ENCODE data around the gene RRH. TPM values are rescaled to one million over a fixed set of nuclear protein-coding genes. Genes with fewer than 3 reads are reported as not detected.
"Not testable (repeated sequence)": the region's sequence is repeated elsewhere in the genome, so short reads cannot be mapped to it uniquely, and the experiment has no call there.

RRH gene
- total RNA-seq, 1 donor from 2014 or later = not detected

DNA sequence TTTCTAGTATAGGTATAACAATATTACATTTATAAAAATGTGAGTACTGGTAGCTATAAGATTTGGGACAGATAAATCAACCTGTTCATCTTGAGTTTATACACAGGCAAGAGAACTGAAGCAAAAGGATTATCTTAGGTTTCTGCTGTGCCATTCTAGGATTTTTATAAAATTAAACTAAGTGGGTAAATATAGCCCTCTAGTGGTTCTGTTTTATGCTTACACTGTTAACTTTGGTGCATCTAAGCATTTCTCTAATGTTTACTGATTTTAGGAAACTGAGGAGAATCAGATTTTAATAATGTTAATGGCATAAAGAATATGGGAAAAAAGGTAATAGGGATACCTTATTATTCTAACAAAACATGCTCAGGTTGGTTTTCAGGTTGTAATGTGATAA is 1.1 kb upstream of the RRH start:
- DNase-seq (no peak), ATAC-seq (no peak)
- intact Hi-C loops (cut with micrococcal nuclease) = loop anchor here (5.0 to 10.0 kb wide), 2 partner anchors 389 to 412 kb away; no protein-coding TSS in a partner anchor

- DNase-seq (no peak), ATAC-seq (no peak)
- intact Hi-C loops (cut with micrococcal nuclease) = no loop called here
These were observed 6.0 kb downstream of the RRH start for GRCh38 chr4:109833756-109834155.

DNA sequence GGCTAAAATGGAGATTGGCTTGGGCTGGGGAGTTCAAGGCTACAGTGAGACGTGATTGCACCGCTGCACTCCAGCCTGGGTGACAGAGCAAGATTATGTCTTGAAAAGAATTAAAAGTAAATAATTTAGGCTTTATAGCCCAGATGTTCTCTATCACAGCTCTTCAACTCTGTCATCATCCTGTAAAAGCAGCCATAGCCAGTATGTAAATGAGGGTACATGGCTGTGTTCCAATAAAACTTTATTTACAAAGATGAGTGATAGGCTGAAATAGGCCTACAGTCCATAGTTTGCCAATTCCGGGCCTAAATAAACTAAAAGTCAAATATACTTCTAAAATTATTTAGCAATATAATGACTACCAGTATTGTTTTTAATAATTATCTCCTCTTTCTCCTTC is 9.2 kb downstream of the RRH start:
- no peak for DNase-seq
- no peak for ATAC-seq
- intact Hi-C loops (cut with micrococcal nuclease) = no loop called here

GRCh38 chr4:109846395-109847098 is 18.8 kb downstream of the RRH start:
- DNase-seq = no peak
- ATAC-seq = no peak
- intact Hi-C loops (cut with micrococcal nuclease) = no loop called here

GRCh38 chr4:109847896-109848442 is 20.2 kb downstream of the RRH start, which contains the start of gene LRIT3:
Gene LRIT3 (plus strand): TSS chr4:109848107. CDS start chr4:109848202, 95 bp downstream.
- intact Hi-C loops (cut with micrococcal nuclease) = no loop called here
- ATAC-seq (no peak), DNase-seq (no peak)

DNA sequence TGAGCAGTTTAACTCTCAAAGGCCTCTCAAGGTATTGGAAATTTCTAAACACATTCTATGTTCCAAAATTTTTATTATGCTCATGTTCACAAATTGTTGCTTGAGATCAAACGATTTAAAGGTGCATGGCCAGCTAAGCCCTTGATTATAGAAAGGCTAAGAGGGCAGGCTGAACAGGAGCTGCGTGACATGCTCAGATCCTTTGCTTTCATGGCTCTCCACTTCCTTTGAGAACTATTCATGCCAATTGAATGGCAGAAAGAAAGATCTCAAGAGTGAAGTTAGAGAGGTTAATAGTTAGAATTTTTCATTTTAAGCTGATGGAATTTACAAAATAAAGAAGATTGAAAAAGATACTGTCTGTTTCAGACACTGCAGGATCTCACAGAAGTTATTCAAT is 20.7 kb downstream of the RRH start:
- ATAC-seq = no peak
- no peak for DNase-seq
- intact Hi-C loops (cut with micrococcal nuclease) = no loop called here

- intact Hi-C loops (cut with micrococcal nuclease) = no loop called here
- DNase-seq = no peak
- no peak for ATAC-seq
These were observed 22.8 kb downstream of the RRH start for GRCh38 chr4:109850601-109851000.

- DNase-seq; intact Hi-C loops (cut with micrococcal nuclease); ATAC-seq: not testable (repeated sequence)
These were observed 31.9 kb downstream of the RRH start for GRCh38 chr4:109859426-109860300.

- no peak for DNase-seq
- ATAC-seq = no peak
These were observed 33.5 kb downstream of the RRH start for GRCh38 chr4:109861271-109861670.

DNA sequence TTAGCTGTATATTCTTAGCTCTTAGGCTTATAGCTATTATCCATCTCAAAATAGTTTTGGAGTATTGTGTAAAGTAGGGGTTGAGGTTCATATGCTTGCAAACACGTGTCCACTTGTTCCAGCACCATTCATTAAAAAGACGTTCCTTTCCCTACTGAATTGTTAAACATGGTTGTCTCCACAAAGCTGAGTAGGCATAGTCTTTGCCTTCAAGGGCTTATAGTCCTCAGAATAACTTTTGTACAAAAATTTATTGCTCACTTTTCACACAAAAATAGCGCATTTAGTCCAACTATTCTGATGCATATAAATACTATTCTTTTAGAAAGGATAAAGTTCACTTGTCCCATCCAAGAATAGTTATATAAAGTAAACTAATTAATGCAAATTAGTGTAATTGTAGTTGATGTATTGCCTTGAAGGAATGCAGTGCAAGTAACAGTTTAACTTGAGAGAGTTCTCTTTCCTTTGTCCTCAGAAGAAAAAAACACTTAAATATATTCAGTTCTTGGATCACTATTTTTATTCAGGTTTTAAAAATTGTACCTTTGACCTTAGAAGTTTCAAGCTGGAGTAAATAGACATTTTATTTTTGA is 34.2 kb downstream of the RRH start:
- intact Hi-C loops (cut with micrococcal nuclease) = no loop called here
- ATAC-seq = no peak
- no peak for DNase-seq

More at GRCh38 chr4:109861271-109861670, 33.5 kb downstream of the RRH start:
- intact Hi-C loops (cut with micrococcal nuclease) = no loop called here

DNA sequence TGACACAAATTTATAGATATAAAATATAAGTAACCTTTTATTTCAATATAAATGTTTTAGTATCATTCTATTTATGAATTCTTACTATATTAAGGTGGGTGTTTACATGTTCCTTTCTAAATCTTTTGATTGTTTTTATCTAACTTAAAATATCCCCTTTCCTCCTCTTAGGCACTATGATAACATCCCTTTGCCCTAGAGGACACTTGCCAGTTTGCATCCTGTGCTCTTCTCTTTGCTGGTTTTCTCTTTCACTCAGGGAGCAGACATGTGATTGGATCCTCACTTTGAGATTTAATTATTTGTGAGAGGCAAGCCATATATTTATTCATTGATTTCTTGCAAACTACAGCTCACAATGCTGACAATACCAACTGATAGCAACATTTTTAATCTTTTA is 36.4 kb downstream of the RRH start:
- DNase-seq (no peak), ATAC-seq (no peak)
- intact Hi-C loops (cut with micrococcal nuclease) = no loop called here

GRCh38 chr4:109870061-109870460 is 42.3 kb downstream of the RRH start:
- DNase-seq = no peak
- intact Hi-C loops (cut with micrococcal nuclease) = no loop called here
- ATAC-seq = no peak

DNA sequence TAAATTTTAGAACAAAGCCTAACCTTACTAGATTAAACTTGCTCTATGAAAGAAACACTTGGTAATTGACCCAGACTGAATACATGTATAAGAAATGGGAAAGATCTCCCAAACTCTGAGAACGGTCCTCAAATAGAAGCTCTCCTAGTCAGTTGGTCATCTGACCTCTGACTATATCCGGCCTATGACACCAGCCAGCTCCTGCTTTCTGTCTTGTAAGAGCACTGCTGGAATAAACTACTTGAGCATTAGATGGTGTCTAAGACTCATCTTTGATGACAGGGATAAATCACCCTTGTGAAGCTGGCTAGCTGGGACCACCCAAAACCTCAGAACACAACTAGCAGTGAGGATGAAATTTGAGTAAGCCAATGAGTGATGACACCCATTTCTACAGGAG is 44.3 kb downstream of the RRH start:
- intact Hi-C loops (cut with micrococcal nuclease) = no loop called here
- ATAC-seq = no peak
- DNase-seq = no peak

DNA sequence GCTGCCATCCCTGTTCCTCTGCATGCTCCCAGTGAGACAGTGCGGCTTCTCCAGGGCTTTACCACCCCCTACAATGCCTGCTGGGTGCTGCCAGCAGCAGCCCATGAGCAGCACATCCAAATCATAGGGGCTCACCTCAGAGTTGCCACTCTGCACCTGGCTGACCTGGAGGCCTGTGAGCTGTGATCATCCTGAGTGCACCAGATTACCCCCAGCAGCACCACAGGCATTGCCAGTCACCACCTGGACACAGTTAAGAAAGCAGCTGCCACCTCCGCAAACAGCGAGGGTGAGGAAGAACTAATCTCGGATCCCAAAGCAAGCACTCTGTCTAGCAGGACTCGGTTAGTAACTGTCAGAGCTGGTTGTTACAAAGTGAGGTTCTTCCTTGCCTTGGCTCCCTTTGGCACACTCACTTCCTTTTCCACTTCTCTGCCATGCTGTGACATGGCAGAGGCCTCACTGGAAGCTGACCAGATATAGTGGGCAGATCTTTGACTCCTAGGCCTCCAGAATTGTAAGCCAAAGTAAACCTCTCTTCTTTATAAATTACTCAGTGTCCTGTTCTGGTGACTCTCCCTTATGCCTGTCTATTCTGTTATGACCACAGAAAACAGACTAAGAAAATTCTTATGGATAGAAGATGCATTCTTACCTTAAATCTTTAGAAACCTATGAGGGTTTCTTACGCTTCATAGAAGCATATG is 45.3 kb downstream of the RRH start:
- DNase-seq (no peak), ATAC-seq (no peak)
- intact Hi-C loops (cut with micrococcal nuclease) = no loop called here

GRCh38 chr4:109873791-109874514 is 46.2 kb downstream of the RRH start:
- no peak for DNase-seq
- intact Hi-C loops (cut with micrococcal nuclease) = no loop called here
- no peak for ATAC-seq

DNA sequence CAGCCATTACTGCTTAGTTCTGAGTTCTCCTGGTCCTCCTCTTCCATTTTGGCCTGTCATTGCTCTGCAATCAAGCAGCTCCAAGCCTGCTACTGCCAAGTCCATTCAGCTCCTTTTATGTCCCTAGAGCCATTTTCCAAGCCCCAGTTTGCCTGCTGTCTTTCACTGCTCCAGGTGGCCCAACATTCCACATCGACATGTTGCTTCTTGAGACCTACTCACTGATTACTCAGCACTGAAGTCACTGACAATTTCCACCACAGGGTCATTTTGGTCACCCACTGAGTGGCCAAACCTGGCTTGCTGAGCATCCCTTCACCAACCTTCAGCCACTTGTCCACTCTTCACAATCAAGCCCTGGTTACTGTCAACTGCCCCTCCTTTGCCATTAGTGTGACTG is 47.3 kb downstream of the RRH start:
- ATAC-seq (no peak), DNase-seq (no peak)
- intact Hi-C loops (cut with micrococcal nuclease) = no loop called here

- ATAC-seq; DNase-seq; intact Hi-C loops (cut with micrococcal nuclease): not testable (repeated sequence)
These were observed 47.8 kb downstream of the RRH start for GRCh38 chr4:109875553-109875952.

DNA sequence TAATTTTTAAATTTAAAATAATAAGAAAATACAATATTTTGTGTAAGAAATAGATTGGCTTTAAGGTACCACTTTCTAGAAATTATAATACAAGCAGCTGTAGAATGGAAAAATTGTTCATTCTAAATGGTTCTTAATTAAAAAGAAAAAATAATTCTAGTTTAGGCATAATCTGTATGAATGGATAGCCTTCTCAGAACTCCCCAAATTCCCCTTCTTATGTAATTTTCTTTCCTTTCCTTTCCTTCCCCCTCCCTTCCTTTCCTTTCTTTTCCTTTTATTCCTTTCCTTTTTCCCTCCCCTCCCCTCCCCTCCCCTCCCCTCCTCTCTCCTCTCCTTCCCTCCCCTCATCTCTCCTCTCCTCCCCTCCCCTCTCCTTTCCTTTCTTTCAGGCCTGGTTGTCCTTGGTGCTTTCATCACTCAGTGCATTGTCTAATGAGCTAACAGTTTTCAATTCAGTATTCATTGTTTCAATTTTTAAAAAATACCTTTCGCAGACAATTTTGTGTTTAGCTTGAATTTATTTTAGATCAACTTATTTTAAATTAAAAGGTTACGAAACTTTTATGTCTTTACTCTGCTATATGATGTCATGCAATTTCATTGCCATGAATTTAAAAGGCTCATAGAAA is 49.0 kb downstream of the RRH start:
- no peak for ATAC-seq
- intact Hi-C loops (cut with micrococcal nuclease) = no loop called here

More for the DNA sequence above, 49.0 kb downstream of the RRH start:
- DNase-seq = no peak
